Measurements from ENCODE around the gene ANG.

- TF ChIP-seq POLR2A (IDR thresholded peaks at IDR 0.05), result no peak
- no peak for TF ChIP-seq CTCF (IDR thresholded peaks at IDR 0.05)
Measured at GRCh38 chr14:20732979-20733635, 44.5 kb downstream of the ANG start.

Data from esophagus squamous epithelium (tissue), 4 donors.